ENCODE data around the gene MYOF. TPM values are rescaled to one million over a fixed set of nuclear protein-coding genes. Genes with fewer than 3 reads are reported as not detected.
A peak's percentile ranks its signal among the peaks of the same experiment; 100 is the strongest.

The MYOF gene
- total RNA-seq, 1 donor from 2014 or later, result 132 TPM

DNA sequence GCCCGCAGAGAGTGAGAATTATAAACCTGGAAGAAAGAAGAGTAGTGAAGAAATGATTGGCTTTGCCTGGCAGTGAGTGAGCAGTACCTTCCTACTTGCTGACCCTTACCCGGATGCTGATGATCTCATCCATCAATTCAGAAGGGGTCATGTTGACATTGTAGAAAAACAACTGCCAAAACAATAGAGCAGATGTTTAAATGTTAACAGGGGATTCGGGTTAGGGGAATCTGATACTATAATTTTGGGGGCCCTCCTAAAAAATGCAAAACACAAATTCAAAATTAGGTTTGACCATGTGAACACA, 78.1 kb downstream of the MYOF start:
- no peak for DNase-seq
- H3K36me3 ChIP-seq, result peaks cover 52% of the 10 kb centered on the region
- no peak overlapping the region for H3K27ac ChIP-seq
- H3K4me1 ChIP-seq, result no peaks in the 10 kb centered on the region
- ATAC-seq, result no peak
- no peaks in the 10 kb centered on the region for H3K9me3 ChIP-seq
- intact Hi-C loops (cut with DNase I), result no loop called here
- H3K4me3 ChIP-seq, result no peak overlapping the region
- no peaks in the 10 kb centered on the region for H3K27me3 ChIP-seq
- TF ChIP-seq, protein P1, sequence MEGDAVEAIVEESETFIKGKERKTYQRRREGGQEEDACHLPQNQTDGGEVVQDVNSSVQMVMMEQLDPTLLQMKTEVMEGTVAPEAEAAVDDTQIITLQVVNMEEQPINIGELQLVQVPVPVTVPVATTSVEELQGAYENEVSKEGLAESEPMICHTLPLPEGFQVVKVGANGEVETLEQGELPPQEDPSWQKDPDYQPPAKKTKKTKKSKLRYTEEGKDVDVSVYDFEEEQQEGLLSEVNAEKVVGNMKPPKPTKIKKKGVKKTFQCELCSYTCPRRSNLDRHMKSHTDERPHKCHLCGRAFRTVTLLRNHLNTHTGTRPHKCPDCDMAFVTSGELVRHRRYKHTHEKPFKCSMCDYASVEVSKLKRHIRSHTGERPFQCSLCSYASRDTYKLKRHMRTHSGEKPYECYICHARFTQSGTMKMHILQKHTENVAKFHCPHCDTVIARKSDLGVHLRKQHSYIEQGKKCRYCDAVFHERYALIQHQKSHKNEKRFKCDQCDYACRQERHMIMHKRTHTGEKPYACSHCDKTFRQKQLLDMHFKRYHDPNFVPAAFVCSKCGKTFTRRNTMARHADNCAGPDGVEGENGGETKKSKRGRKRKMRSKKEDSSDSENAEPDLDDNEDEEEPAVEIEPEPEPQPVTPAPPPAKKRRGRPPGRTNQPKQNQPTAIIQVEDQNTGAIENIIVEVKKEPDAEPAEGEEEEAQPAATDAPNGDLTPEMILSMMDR (IDR thresholded peaks at IDR 0.05), result no peak

- H3K27me3 ChIP-seq, result no peaks in the 10 kb centered on the region
- no peaks in the 10 kb centered on the region for H3K9me3 ChIP-seq
- no peak overlapping the region for H3K27ac ChIP-seq
- TF ChIP-seq, protein P1 (IDR thresholded peaks at IDR 0.05), result no peak
- ATAC-seq (no peak), DNase-seq (no peak)
- H3K36me3 ChIP-seq, result peaks cover 53% of the 10 kb centered on the region
- no peak overlapping the region for H3K4me3 ChIP-seq
- intact Hi-C loops (cut with DNase I), result no loop called here
- no peaks in the 10 kb centered on the region for H3K4me1 ChIP-seq
These were observed 78.7 kb downstream of the MYOF start for GRCh38 chr10:93403152-93404047.

GRCh38 chr10:93402192-93402591, 79.9 kb downstream of the MYOF start:
- no peaks in the 10 kb centered on the region for H3K9me3 ChIP-seq
- no peak overlapping the region for H3K27ac ChIP-seq
- DNase-seq (no peak), ATAC-seq (peak; percentile 32)
- no peaks in the 10 kb centered on the region for H3K4me1 ChIP-seq
- no peak overlapping the region for H3K4me3 ChIP-seq
- H3K27me3 ChIP-seq, result no peaks in the 10 kb centered on the region
- TF ChIP-seq, protein P1 (IDR thresholded peaks at IDR 0.05), result no peak
- intact Hi-C loops (cut with DNase I), result no loop called here
- peaks cover 56% of the 10 kb centered on the region for H3K36me3 ChIP-seq

GRCh38 chr10:93398528-93398927, 83.6 kb downstream of the MYOF start:
- intact Hi-C loops (cut with DNase I), result no loop called here

DNA sequence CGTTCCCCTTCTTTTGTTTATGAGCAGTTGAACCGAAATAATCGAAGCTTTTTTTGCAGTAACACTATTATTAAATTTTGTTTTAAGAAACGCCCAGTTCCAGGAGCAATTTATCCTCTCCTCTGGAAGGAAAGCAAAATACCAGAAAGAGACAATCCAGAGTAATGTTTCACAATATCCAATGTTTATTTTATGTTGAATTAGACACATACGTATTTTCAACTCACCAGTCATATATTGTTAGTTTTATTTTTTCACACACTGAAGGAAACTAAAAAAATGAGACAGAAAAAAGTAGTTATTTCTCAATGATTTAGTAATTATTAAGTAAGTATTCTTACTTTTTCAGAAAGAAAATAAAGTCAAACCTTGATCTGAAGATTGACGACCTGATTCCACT, 85.1 kb downstream of the MYOF start:
- Histone ChIP-seq H3K27ac (no peak overlapping the region), H3K4me3 (no peak overlapping the region), H3K27me3 (no peaks in the 10 kb centered on the region), H3K4me1 (no peaks in the 10 kb centered on the region), H3K9me3 (no peaks in the 10 kb centered on the region), H3K36me3 (peaks cover 55% of the 10 kb centered on the region)
- TF ChIP-seq, protein P1 (IDR thresholded peaks at IDR 0.05), result no peak
- no peak for DNase-seq
- no peak for ATAC-seq
- intact Hi-C loops (cut with DNase I), result no loop called here

More at GRCh38 chr10:93398528-93398927, 83.6 kb downstream of the MYOF start:
- Histone ChIP-seq H3K27ac (no peak overlapping the region), H3K27me3 (no peaks in the 10 kb centered on the region), H3K9me3 (no peaks in the 10 kb centered on the region), H3K4me3 (no peak overlapping the region), H3K36me3 (peaks cover 62% of the 10 kb centered on the region), H3K4me1 (no peaks in the 10 kb centered on the region)
- ATAC-seq, result no peak
- no peak for DNase-seq
- TF ChIP-seq, protein P1 (IDR thresholded peaks at IDR 0.05), result no peak

Data from upper lobe of right lung (tissue), 1 donor.